K562 (cell line): ENCODE results near the gene EPHB1. TPM values are rescaled to one million over a fixed set of nuclear protein-coding genes. Genes with fewer than 3 reads are reported as not detected.

Source experiments
- CBX1 ChIP-seq: sonication (generic); IDR thresholded peaks from 2 replicates; pipeline ENCODE4 v1.6.1; 2016; ENCODE audit warnings: antibody characterized with exemption, low read depth, mild to moderate bottlenecking
- COPS2 ChIP-seq: fragments of 450-650 bp; conservative IDR thresholded peaks from 2 replicates; pipeline ENCODE4 v1.6.1; 2016; ENCODE audit warnings: mild to moderate bottlenecking, moderate library complexity
- FOSL1 ChIP-seq: fragments of 200-800 bp; sonication (Bioruptor generic); conservative IDR thresholded peaks from 2 replicates; pipeline ENCODE4 v1.6.1; 2016; ENCODE audit warnings: missing genetic modification characterization, missing compliant biosample characterization
- NCOR1 ChIP-seq: fragments of 450-650 bp; IDR thresholded peaks from 2 replicates; pipeline ENCODE4 v1.6.1; 2016; ENCODE audit warnings: mild to moderate bottlenecking, moderate library complexity
- PHF21A ChIP-seq: fragments of 450-650 bp; IDR thresholded peaks from 2 replicates; pipeline ENCODE4 v1.6.1; 2017; ENCODE audit warnings: low read depth, borderline replicate concordance
- RAD51 ChIP-seq: fragments of 450-650 bp; IDR thresholded peaks from 2 replicates; pipeline ENCODE4 v1.7.1; 2016; ENCODE audit warnings: low read depth, mild to moderate bottlenecking, borderline replicate concordance
- ZNF76 ChIP-seq: fragments of 250-450 bp; sonication (Bioruptor Pico); IDR thresholded peaks from 2 replicates; pipeline ENCODE4 v1.4.0; 2020; ENCODE audit warnings: mild to moderate bottlenecking, moderate library complexity, borderline replicate concordance
- ZNF77 ChIP-seq: fragments of 250-450 bp; sonication (Bioruptor Pico); IDR thresholded peaks from 2 replicates; pipeline ENCODE4 v1.5.0; 2020
- polyA plus RNA-seq, 8 experiments: library from polyadenylated mRNA; depleted of rRNA in 4 of 8; stranded (reverse) in 5 of 8; unstranded in 3 of 8; fragments of >200 nt; fragmentation: Nextera tagmentation in 2 of 8; fragmentation: Illumina TruSeq in 1 of 8; extraction: Ambion mirVana in 2 of 8; extraction: Trizol in 1 of 8; gene quantifications; 2 replicates each; pipeline versions ENCODE4 v1.2.1 to v1.2.3, GENCODE V29; 2011 to 2014; ENCODE audit warnings: inconsistent platforms in 1 of 8, missing spikeins in 1 of 8
- total RNA-seq, 7 experiments: library from RNA; depleted of rRNA in 6 of 7; stranded (reverse); fragments of >200 nt in 6 of 7; fragmentation: Illumina TruSeq in 2 of 7; extraction: Trizol in 2 of 7; gene quantifications; 2 replicates each; pipeline versions ENCODE4 v1.2.1 to v1.2.3, GENCODE V29; 2011 to 2021; ENCODE audit warnings: low replicate concordance in 1 of 7
- TF ChIP-seq, protein P1 (sequence below): sonication (generic); IDR thresholded peaks from 2 replicates; pipeline ENCODE4 v1.6.1; 2016
- TF ChIP-seq, protein P2 (sequence below): fragments of 250-450 bp; sonication (Bioruptor Pico); IDR thresholded peaks from 2 replicates; pipeline ENCODE4 v1.8.0; 2021; ENCODE audit warnings: moderate library complexity, mild to moderate bottlenecking, inconsistent platforms
- TF ChIP-seq, protein P3 (sequence below): fragments of 450-650 bp; IDR thresholded peaks from 2 replicates; pipeline ENCODE4 v1.6.1; 2016; ENCODE audit warnings: mild to moderate bottlenecking

EPHB1 gene
- total and polyA plus RNA-seq, 9 of the 15 experiments (the other 6 are each of a cell fraction or from before 2014, with no cell fraction given) = 0.29 TPM; not detected in 8

DNA sequence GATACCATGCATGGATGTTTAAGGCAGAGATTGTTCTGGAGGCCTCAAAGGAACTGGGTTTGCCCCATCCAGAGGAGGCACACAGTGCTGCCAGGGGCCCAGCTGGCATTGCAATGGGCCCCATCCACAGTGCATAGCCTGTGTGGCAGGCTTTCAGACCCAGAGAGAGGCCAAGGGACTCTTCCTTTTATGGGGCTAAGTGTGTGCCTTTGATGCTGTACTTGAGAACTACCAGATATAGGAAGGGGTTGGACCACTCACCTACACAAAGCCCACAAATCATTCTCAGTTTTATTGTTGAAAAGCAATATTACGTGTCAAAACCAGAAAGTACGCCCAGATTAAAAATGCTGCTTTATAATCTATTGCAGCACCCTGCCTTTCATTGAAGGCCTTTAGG lies 134.9 kb downstream of the EPHB1 start (continued):
- TF ChIP-seq, protein P1, sequence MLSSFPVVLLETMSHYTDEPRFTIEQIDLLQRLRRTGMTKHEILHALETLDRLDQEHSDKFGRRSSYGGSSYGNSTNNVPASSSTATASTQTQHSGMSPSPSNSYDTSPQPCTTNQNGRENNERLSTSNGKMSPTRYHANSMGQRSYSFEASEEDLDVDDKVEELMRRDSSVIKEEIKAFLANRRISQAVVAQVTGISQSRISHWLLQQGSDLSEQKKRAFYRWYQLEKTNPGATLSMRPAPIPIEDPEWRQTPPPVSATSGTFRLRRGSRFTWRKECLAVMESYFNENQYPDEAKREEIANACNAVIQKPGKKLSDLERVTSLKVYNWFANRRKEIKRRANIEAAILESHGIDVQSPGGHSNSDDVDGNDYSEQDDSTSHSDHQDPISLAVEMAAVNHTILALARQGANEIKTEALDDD = no peak
- TF ChIP-seq COPS2 (no peak), ZNF76 (CRISPR knock-in tag) (no peak), RAD51 (no peak), PHF21A (no peak), ZNF77 (CRISPR knock-in tag) (no peak), FOSL1 (tag) (no peak), NCOR1 (no peak), CBX1 (no peak)
- TF ChIP-seq, protein P2, sequence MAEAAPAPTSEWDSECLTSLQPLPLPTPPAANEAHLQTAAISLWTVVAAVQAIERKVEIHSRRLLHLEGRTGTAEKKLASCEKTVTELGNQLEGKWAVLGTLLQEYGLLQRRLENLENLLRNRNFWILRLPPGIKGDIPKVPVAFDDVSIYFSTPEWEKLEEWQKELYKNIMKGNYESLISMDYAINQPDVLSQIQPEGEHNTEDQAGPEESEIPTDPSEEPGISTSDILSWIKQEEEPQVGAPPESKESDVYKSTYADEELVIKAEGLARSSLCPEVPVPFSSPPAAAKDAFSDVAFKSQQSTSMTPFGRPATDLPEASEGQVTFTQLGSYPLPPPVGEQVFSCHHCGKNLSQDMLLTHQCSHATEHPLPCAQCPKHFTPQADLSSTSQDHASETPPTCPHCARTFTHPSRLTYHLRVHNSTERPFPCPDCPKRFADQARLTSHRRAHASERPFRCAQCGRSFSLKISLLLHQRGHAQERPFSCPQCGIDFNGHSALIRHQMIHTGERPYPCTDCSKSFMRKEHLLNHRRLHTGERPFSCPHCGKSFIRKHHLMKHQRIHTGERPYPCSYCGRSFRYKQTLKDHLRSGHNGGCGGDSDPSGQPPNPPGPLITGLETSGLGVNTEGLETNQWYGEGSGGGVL (CRISPR knock-in tag) = no peak
- TF ChIP-seq, protein P3, sequence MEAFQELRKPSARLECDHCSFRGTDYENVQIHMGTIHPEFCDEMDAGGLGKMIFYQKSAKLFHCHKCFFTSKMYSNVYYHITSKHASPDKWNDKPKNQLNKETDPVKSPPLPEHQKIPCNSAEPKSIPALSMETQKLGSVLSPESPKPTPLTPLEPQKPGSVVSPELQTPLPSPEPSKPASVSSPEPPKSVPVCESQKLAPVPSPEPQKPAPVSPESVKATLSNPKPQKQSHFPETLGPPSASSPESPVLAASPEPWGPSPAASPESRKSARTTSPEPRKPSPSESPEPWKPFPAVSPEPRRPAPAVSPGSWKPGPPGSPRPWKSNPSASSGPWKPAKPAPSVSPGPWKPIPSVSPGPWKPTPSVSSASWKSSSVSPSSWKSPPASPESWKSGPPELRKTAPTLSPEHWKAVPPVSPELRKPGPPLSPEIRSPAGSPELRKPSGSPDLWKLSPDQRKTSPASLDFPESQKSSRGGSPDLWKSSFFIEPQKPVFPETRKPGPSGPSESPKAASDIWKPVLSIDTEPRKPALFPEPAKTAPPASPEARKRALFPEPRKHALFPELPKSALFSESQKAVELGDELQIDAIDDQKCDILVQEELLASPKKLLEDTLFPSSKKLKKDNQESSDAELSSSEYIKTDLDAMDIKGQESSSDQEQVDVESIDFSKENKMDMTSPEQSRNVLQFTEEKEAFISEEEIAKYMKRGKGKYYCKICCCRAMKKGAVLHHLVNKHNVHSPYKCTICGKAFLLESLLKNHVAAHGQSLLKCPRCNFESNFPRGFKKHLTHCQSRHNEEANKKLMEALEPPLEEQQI = no peak
